ENCODE measurements around the gene MAML2.
A peak's percentile ranks its signal among the peaks of the same experiment; 100 is the strongest.

MAML2 gene

DNA sequence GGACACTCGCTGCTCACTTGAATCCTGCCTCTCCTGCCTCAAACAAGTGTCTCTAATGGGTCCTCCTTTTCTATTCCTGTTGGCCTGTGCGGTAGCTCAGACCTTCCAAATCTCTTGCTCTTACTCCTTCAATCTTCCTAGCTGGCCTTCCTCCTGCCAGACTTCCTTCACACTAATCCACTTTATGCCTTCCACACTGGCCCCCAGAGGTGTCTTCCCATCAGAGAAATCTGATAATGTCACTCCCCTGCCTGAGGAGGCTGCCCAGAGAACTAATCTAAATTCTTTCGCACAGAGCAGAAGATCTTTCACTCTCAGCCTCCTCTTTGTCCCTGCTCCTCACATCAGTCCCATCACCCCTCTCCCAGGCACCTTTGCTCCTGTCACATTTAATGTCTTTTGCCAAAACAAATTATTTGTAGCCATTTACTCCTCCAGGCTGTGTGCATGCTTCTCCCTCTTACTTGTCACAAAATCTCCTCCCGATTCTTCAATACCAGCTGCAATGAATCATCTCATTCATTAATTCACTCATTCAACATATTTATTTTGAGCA is 175.7 kb downstream of the MAML2 start:
- Histone ChIP-seq H3K4me1 (ENCODE audit: control insufficient read depth, insufficient read depth, low read length, poor library complexity, severe bottlenecking) (peaks cover 25% of the 10 kb centered on the region), H3K4me3 (ENCODE audit: extremely low read depth, insufficient read depth, low read length, poor library complexity, severe bottlenecking) (no peak overlapping the region), H3K27ac (ENCODE audit: low read depth, low read length, severe bottlenecking) (no peak overlapping the region), H3K9me3 (ENCODE audit: control insufficient read depth, low read length) (no peaks in the 10 kb centered on the region), H3K36me3 (ENCODE audit: control insufficient read depth, insufficient read depth, low read length) (peaks cover 8% of the 10 kb centered on the region)
- 70 to 73% methylated on average over 3 to 4 of the region's 4 CpGs for WGBS, 2 experiments (ENCODE audit: insufficient coverage in 2 of 2)

DNA sequence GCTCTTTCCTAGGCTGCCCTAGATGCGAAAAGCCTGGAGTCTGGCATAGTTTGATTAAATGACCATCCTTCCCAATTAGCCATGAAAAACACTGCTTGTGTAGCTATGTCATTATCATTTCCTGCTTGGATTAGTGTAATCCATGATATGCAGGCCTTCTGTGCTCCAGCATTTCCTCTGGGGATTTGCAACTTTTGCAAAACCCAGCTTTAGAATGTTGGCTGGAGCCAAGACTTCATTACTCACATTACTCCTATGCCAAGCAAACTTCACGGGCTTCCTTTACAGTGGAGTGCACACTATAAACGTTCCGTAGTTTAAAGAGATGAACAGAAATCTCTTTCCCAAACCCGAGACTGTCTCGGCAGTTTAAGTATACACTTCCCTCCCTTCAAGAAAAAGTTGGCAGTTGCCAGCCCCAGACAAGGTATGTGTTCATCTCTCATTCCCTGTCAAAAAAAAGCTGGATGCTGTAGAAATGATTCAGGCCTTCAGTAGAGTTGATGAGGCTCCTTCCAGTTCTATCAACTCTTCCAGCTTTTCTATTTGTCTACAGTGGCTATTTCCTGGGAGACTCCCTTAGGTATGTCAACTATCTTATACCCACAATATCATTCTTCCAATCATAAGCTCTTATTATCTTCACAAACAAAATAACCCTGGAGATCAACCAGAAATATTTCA is 180.0 kb downstream of the MAML2 start:
- H3K4me1 ChIP-seq (ENCODE audit: control insufficient read depth, insufficient read depth, low read length, poor library complexity, severe bottlenecking): peaks cover 27% of the 10 kb centered on the region
- H3K4me3 ChIP-seq (ENCODE audit: extremely low read depth, insufficient read depth, low read length, poor library complexity, severe bottlenecking): no peak overlapping the region
- 91 to 98% methylated on average over 4 to 5 of the region's 6 CpGs for WGBS, 2 experiments (ENCODE audit: insufficient coverage in 2 of 2)
- no peaks in the 10 kb centered on the region for H3K9me3 ChIP-seq (ENCODE audit: control insufficient read depth, low read length)
- no peaks in the 10 kb centered on the region for H3K36me3 ChIP-seq (ENCODE audit: control insufficient read depth, insufficient read depth, low read length)
- H3K27ac ChIP-seq (ENCODE audit: low read depth, low read length, severe bottlenecking): peak overlapping the region; percentile 46

DNA sequence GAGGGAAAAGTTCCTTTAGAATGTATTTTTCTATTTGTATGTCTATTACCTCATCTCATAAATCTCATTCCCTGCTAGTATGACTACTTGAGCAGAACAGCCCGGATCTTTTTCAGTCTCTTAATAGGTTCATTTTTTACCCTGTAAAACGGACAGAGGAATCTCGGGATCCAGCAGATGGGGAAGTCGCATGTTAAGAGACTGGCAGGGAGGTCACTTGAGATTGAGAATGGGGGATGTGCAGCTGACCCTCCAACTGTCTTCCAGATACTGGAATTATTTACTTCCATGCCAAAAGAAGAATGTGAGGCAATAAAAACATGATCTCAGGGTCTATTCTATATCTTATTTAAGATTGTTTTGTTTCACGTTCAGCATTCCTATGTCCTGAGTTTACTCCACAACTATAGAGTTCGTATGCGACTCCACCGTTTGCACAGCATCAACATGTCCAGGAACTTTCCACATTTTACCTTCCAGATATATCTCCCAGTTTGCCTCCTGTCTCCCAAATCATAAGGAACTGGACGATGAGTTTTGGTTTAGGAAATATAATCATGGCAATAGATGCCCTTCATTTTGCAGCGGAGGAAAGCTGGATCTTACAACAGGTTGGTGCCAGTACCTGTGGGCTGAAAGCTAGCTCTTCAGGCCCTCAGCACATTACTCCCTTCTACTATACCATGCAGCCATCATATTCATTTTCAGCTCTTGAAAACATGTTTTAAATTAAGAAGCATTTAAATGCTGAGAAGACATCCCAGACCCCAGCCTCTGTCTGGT is 181.5 kb downstream of the MAML2 start:
- Histone ChIP-seq H3K9me3 (ENCODE audit: control insufficient read depth, low read length) (no peaks in the 10 kb centered on the region), H3K4me1 (ENCODE audit: control insufficient read depth, insufficient read depth, low read length, poor library complexity, severe bottlenecking) (peaks cover 36% of the 10 kb centered on the region), H3K4me3 (ENCODE audit: extremely low read depth, insufficient read depth, low read length, poor library complexity, severe bottlenecking) (no peak overlapping the region), H3K36me3 (ENCODE audit: control insufficient read depth, insufficient read depth, low read length) (no peaks in the 10 kb centered on the region), H3K27ac (ENCODE audit: low read depth, low read length, severe bottlenecking) (peak overlapping the region; percentile 66)
- 71 to 79% methylated on average over 8 of the region's 10 CpGs for WGBS, 2 experiments (ENCODE audit: insufficient coverage in 2 of 2)

DNA sequence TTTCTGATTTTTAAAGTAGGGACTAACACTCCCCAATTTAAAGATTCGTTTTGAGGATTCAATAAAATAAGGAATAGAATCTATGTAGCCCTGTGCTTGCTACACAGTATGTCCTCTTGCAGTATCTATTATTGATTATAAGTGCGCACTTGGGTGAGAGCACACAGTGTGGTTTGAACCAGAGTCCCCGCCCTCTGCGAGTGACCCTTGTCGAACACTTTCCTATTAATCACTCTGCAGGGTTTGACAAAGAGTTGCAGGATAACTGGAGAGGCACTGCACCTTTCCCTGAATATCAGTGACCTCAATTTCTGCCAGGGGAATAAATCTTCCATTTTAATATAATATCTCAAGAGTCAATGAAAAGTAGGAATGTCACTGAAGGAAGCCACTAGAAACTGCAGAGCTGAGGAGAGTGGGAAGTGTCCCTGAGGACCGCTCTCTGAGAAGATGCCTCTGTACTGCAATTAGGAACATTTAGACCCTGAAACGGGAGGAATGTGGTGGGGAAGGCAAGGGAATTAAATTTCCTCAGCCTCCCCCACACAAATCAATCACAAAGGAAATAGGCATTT is 182.2 kb downstream of the MAML2 start:
- WGBS, 2 experiments (ENCODE audit: insufficient coverage in 2 of 2): 82 to 88% methylated on average over 5 of the region's 7 CpGs
- Histone ChIP-seq H3K27ac (ENCODE audit: low read depth, low read length, severe bottlenecking) (peak overlapping the region; percentile 66), H3K4me1 (ENCODE audit: control insufficient read depth, insufficient read depth, low read length, poor library complexity, severe bottlenecking) (peaks cover 40% of the 10 kb centered on the region), H3K36me3 (ENCODE audit: control insufficient read depth, insufficient read depth, low read length) (no peaks in the 10 kb centered on the region), H3K4me3 (ENCODE audit: extremely low read depth, insufficient read depth, low read length, poor library complexity, severe bottlenecking) (no peak overlapping the region), H3K9me3 (ENCODE audit: control insufficient read depth, low read length) (no peaks in the 10 kb centered on the region)

DNA sequence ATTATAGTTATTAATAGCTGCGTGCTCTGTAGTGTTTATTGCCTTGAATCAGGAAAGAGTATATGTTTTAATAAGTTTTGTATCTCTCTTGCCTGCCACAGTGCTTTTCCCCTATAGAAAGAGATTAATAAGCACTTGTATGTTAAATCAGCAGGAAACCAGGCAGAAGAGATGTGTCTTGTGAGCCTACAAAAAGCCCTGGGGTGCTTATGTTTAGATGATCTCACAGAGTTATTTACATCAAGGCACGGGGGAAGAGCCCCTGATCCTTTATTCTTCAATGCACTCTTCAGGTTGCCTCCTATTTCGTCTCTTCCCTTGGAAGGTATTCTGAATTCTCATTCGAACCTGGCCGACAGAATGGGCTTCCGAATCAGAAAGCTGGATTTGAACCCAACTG is 183.0 kb downstream of the MAML2 start:
- Histone ChIP-seq H3K9me3 (ENCODE audit: control insufficient read depth, low read length) (no peaks in the 10 kb centered on the region), H3K4me3 (ENCODE audit: extremely low read depth, insufficient read depth, low read length, poor library complexity, severe bottlenecking) (no peak overlapping the region), H3K36me3 (ENCODE audit: control insufficient read depth, insufficient read depth, low read length) (no peaks in the 10 kb centered on the region), H3K27ac (ENCODE audit: low read depth, low read length, severe bottlenecking) (no peak overlapping the region), H3K4me1 (ENCODE audit: control insufficient read depth, insufficient read depth, low read length, poor library complexity, severe bottlenecking) (peaks cover 44% of the 10 kb centered on the region)
- WGBS, 2 experiments (ENCODE audit: insufficient coverage in 2 of 2): 53 to 68% methylated on average over 3 to 4 of the region's 6 CpGs

DNA sequence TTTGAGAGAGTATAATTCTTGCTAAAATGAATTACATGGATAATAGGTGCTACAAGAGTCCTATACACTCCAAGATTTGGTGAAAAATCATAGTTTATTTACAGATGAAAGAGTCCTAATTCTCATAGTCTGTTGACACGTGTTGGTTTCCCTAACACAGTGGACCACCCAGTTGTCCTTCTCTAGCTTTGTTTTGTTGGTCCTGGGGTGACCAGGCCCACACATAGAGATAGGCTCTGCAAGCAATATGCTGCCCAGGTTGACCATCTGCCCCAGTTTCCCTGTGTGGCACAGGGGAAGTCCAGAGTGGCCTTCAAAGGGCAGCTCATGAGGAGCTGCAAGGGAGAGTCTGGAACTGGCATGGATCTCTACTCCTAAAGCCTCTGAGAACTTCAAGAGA is 184.9 kb downstream of the MAML2 start:
- Histone ChIP-seq H3K9me3 (ENCODE audit: control insufficient read depth, low read length) (no peaks in the 10 kb centered on the region), H3K36me3 (ENCODE audit: control insufficient read depth, insufficient read depth, low read length) (no peaks in the 10 kb centered on the region), H3K4me1 (ENCODE audit: control insufficient read depth, insufficient read depth, low read length, poor library complexity, severe bottlenecking) (peaks cover 56% of the 10 kb centered on the region), H3K4me3 (ENCODE audit: extremely low read depth, insufficient read depth, low read length, poor library complexity, severe bottlenecking) (no peak overlapping the region), H3K27ac (ENCODE audit: low read depth, low read length, severe bottlenecking) (peak overlapping the region; percentile 11)
- WGBS, 2 experiments (ENCODE audit: insufficient coverage in 2 of 2): 90% methylated on average over 1 of the region's 1 CpG; no CpG with 5 or more reads in 1 of the 2 experiments

DNA sequence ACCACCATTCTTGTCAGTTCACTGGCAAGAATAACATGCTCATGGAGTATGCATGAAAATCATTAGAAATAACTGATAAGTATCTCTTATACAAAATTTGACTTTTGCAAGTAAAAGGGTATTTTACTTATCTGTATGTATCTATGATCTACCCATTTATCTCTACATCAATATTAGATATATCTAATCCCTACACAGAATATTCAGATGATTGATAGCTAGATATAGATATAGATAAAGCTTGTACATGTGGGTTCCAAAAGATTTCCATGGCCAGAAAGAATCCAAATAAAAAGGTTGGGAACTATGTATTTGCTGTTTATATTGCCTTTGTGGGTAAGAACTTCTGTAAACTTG is 185.5 kb downstream of the MAML2 start:
- no peaks in the 10 kb centered on the region for H3K9me3 ChIP-seq (ENCODE audit: control insufficient read depth, low read length)
- no peaks in the 10 kb centered on the region for H3K36me3 ChIP-seq (ENCODE audit: control insufficient read depth, insufficient read depth, low read length)
- peaks cover 51% of the 10 kb centered on the region for H3K4me1 ChIP-seq (ENCODE audit: control insufficient read depth, insufficient read depth, low read length, poor library complexity, severe bottlenecking)
- no peak overlapping the region for H3K4me3 ChIP-seq (ENCODE audit: extremely low read depth, insufficient read depth, low read length, poor library complexity, severe bottlenecking)
- peak overlapping the region; percentile 94 for H3K27ac ChIP-seq (ENCODE audit: low read depth, low read length, severe bottlenecking)

DNA sequence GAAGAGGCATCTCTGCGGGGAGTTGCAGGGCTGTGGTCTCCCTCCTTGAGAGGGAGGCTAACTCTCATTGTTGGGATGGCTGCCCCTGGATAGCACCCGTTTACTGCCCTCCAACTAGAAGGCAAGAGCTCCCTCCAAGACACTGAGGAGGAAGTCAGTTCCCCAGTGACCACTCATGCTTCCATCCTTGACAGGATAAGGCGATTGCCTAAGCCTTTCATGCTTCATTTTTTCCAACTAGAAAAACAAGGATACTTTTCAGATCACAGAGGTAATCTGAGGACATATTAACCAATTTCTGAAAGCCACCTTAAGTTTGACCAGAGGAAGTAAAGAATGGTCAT is 186.6 kb downstream of the MAML2 start:
- 64 to 90% methylated on average over 2 to 3 of the region's 3 CpGs for WGBS, 2 experiments (ENCODE audit: insufficient coverage in 2 of 2)
- H3K4me3 ChIP-seq (ENCODE audit: extremely low read depth, insufficient read depth, low read length, poor library complexity, severe bottlenecking): no peak overlapping the region
- H3K27ac ChIP-seq (ENCODE audit: low read depth, low read length, severe bottlenecking): peak overlapping the region; percentile 94
- no peaks in the 10 kb centered on the region for H3K36me3 ChIP-seq (ENCODE audit: control insufficient read depth, insufficient read depth, low read length)
- peaks cover 49% of the 10 kb centered on the region for H3K4me1 ChIP-seq (ENCODE audit: control insufficient read depth, insufficient read depth, low read length, poor library complexity, severe bottlenecking)
- no peaks in the 10 kb centered on the region for H3K9me3 ChIP-seq (ENCODE audit: control insufficient read depth, low read length)

DNA sequence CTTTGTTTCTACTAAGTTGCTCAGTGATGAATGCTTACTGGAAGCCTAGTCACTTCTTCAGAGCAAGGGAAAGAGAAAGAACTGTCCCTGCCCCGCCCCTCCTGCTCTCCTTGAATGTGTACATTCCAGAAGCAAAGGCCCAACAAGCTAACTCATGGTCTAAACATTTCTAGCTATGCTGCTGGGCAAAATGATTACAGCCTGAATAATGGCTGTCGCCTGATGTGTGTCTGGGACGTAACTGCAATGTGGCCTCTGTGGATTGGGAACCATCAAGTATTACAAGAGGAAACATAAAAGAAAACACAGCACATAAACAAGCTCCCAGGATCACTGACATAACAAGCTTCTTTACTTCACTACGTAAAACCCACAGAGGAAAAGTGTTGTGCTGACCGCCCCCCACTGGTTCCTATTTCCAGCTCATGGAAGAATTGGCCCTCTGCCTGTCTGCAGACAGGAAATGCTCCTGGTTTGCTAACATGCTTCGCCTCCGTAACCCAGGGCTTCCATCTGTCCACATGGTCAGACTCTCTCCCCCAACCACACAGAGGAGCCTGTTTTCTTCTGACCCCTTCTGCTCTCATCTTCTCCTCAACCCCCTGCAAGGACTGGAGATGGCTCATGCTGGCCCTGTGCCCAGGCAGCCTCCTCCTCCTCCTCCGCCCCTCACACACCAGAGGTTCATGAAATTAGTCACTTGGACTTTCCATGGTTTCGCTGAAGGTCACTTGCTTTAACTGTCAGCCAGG is 187.2 kb downstream of the MAML2 start:
- no peaks in the 10 kb centered on the region for H3K36me3 ChIP-seq (ENCODE audit: control insufficient read depth, insufficient read depth, low read length)
- no peak overlapping the region for H3K4me3 ChIP-seq (ENCODE audit: extremely low read depth, insufficient read depth, low read length, poor library complexity, severe bottlenecking)
- H3K9me3 ChIP-seq (ENCODE audit: control insufficient read depth, low read length): no peaks in the 10 kb centered on the region
- H3K4me1 ChIP-seq (ENCODE audit: control insufficient read depth, insufficient read depth, low read length, poor library complexity, severe bottlenecking): peaks cover 44% of the 10 kb centered on the region
- 64 to 65% methylated on average over 4 to 5 of the region's 9 CpGs for WGBS, 2 experiments (ENCODE audit: insufficient coverage in 2 of 2)
- H3K27ac ChIP-seq (ENCODE audit: low read depth, low read length, severe bottlenecking): peak overlapping the region; percentile 94

DNA sequence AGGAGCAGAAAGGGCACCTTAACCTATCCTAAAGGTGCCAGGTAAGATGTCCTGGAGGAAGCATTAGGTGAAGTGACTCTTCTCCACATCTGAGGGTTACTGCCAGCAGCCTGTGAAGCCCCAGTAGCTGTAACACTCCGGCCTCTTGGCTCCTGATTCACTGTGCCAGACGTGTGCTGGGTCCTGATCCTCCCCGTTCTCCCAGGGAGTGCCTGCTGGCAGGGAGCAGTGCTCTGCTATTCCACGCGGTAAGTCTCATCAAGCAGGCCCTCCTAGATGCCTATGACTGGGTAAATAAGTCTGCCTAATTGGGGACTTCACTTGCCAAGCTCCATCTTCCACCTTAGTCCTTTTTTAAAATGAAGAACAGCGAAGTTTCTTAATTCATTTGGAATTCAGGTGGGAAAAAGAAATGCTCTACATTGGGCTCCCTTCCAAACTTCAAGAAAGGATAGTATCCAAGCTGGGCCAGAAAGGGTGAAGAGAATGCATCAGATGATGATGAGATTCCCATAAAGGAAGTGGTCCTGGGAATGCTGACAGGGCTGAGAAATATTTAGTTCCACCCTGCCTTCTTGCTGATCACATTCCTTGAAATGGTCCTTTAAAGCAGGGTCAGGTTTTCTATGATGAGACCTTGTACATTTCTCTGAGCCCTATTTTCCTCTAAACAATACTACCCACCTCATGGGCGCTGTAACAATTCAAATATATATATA is 188.0 kb downstream of the MAML2 start:
- Histone ChIP-seq H3K9me3 (ENCODE audit: control insufficient read depth, low read length) (no peaks in the 10 kb centered on the region), H3K27ac (ENCODE audit: low read depth, low read length, severe bottlenecking) (peak overlapping the region; percentile 94), H3K4me1 (ENCODE audit: control insufficient read depth, insufficient read depth, low read length, poor library complexity, severe bottlenecking) (peaks cover 49% of the 10 kb centered on the region), H3K4me3 (ENCODE audit: extremely low read depth, insufficient read depth, low read length, poor library complexity, severe bottlenecking) (no peak overlapping the region), H3K36me3 (ENCODE audit: control insufficient read depth, insufficient read depth, low read length) (no peaks in the 10 kb centered on the region)
- WGBS, 2 experiments (ENCODE audit: insufficient coverage in 2 of 2): 75 to 91% methylated on average over 3 to 4 of the region's 7 CpGs

All from mesodermal cell (in vitro differentiated cells).